B cell (primary cell): ENCODE measurements around the gene PHACTR3. TPM values are rescaled to one million over a fixed set of nuclear protein-coding genes. Genes with fewer than 3 reads are reported as not detected.

ENCODE experiments used
- ATAC-seq: fragments of 200-7000 bp; cut with Tn5 transposase; one replicate; pipeline ENCODE4 v1.10.0; 2021; ENCODE audit warnings: low read depth, mild to moderate bottlenecking, moderate number of reproducible peaks, moderate library complexity
- CTCF ChIA-PET: fragments of 350-600 bp; sonication (Branson Sonifier 250); formaldehyde crosslinking; loops from one replicate; lab custom pipeline; 2021; ENCODE audit warnings: antibody characterized with exemption, inconsistent platforms; lab: Charles Lee
- POLR2A ChIA-PET: fragments of 350-600 bp; sonication (Branson Sonifier 250); formaldehyde crosslinking; loops from one replicate; lab custom pipeline; 2021; ENCODE audit warnings: antibody characterized with exemption; lab: Charles Lee
- DNase-seq: peaks from one replicate; pipeline ENCODE4 v3.0.0; 2013
- H2AFZ ChIP-seq: 2 replicates; pipeline ENCODE4 v1.6.1; 2012; ENCODE audit warnings: mild to moderate bottlenecking, low read depth, low read length; ENCODE audit not compliant: insufficient read depth, poor library complexity, severe bottlenecking
- H3K27ac ChIP-seq, 2 donors: 1 replicate in 1 of 2; 2 replicates in 1 of 2; pipeline ENCODE4 v1.5.1; 2012 to 2013; ENCODE audit warnings: low read length in 2 of 2, mild to moderate bottlenecking in 2 of 2, moderate library complexity in 1 of 2
- H3K27me3 ChIP-seq, 4 experiments: fragments of 200-600 bp in 1 of 4; sonication (generic) in 1 of 4; replicated peaks in 1 of 4; 1 replicate in 2 of 4; 2 replicates in 2 of 4; pipeline versions ENCODE4 v1.6.1 to v1.7.0; 2013 to 2016; ENCODE audit warnings: low read length in 3 of 4, mild to moderate bottlenecking in 2 of 4, mixed read lengths in 1 of 4, moderate library complexity in 1 of 4; ENCODE audit not compliant: insufficient read depth in 4 of 4, control insufficient read depth in 3 of 4; ENCODE audit errors: control extremely low read depth in 1 of 4
- H3K36me3 ChIP-seq, 2 experiments: replicated peaks in 1 of 2; 1 replicate in 1 of 2; 2 replicates in 1 of 2; pipeline versions ENCODE4 v1.6.1 to v1.7.1; 2013; ENCODE audit warnings: low read length in 1 of 2; ENCODE audit not compliant: insufficient read depth in 2 of 2, control insufficient read depth in 1 of 2; ENCODE audit errors: control extremely low read depth in 1 of 2, extremely low read depth in 1 of 2
- H3K4me1 ChIP-seq, 2 donors: fragments of 200-600 bp in 1 of 2; sonication (generic) in 1 of 2; 1 replicate in 1 of 2; 2 replicates in 1 of 2; pipeline versions ENCODE4 v1.5.1 to v1.6.1; 2013 to 2017; ENCODE audit warnings: low read length in 2 of 2; ENCODE audit not compliant: control insufficient read depth in 2 of 2, insufficient read depth in 2 of 2
- H3K4me2 ChIP-seq: replicated peaks from 2 replicates; pipeline ENCODE3; 2012; ENCODE audit warnings: mild to moderate bottlenecking, low read depth, low read length; ENCODE audit not compliant: poor library complexity, severe bottlenecking
- H3K4me3 ChIP-seq, 5 experiments: fragments of 200-600 bp in 1 of 5; sonication (generic) in 1 of 5; 1 replicate in 3 of 5; 2 replicates in 2 of 5; pipeline versions ENCODE4 v1.5.1 to v1.7.0; 2011 to 2016; ENCODE audit warnings: low read length in 4 of 5, mild to moderate bottlenecking in 4 of 5, low read depth in 2 of 5, control low read depth in 1 of 5, moderate library complexity in 1 of 5; ENCODE audit not compliant: insufficient read depth in 1 of 5; ENCODE audit errors: control extremely low read depth in 1 of 5, extremely low read depth in 1 of 5
- H3K79me2 ChIP-seq: fragments of 200-600 bp; sonication (generic); one replicate; pipeline ENCODE4 v1.6.0; 2016; ENCODE audit warnings: low read length; ENCODE audit not compliant: control insufficient read depth, insufficient read depth
- H3K9ac ChIP-seq: fragments of 200-600 bp; sonication (generic); 2 replicates; pipeline ENCODE4 v1.6.1; 2017; ENCODE audit warnings: mild to moderate bottlenecking, low read length, moderate library complexity
- H3K9me3 ChIP-seq, 3 donors: one replicate each; pipeline versions ENCODE4 v1.6.1 to v1.7.1; 2013; ENCODE audit warnings: low read length in 2 of 3; ENCODE audit not compliant: control insufficient read depth in 2 of 3, insufficient read depth in 1 of 3; ENCODE audit errors: control extremely low read depth in 1 of 3
- H4K20me1 ChIP-seq: 2 replicates; pipeline ENCODE4 v1.6.0; 2012; ENCODE audit warnings: mild to moderate bottlenecking, low read length; ENCODE audit not compliant: insufficient read depth, control insufficient read depth, poor library complexity, severe bottlenecking
- H3K27ac Mint-ChIP-seq: one replicate; pipeline ENCODE4 v1.8.0; 2021; ENCODE audit warnings: mixed read lengths
- H3K27me3 Mint-ChIP-seq: one replicate; pipeline ENCODE4 v1.8.0; 2021; ENCODE audit warnings: mixed read lengths
- H3K4me1 Mint-ChIP-seq: one replicate; pipeline ENCODE4 v1.8.0; 2021; ENCODE audit warnings: mixed read lengths
- H3K4me3 Mint-ChIP-seq: one replicate; pipeline ENCODE4 v1.8.0; 2021; ENCODE audit warnings: mixed read lengths
- H3K9me3 Mint-ChIP-seq: one replicate; pipeline ENCODE4 v1.8.0; 2022; ENCODE audit warnings: mixed read lengths; ENCODE audit not compliant: insufficient read depth
- CTCF ChIP-seq: fragments of 200-600 bp; IDR thresholded peaks from one replicate; pipeline ENCODE4 v1.8.0; 2022; ENCODE audit warnings: antibody characterized with exemption, mild to moderate bottlenecking
- EZH2 ChIP-seq: IDR thresholded peaks from 2 replicates; pipeline ENCODE4 v1.6.1; 2012; ENCODE audit warnings: borderline replicate concordance, low read depth, mild to moderate bottlenecking, moderate library complexity, low read length; ENCODE audit not compliant: insufficient read depth, poor library complexity, severe bottlenecking
- WGBS: methylation state at CpG from one replicate; pipeline ENCODE4 v1.1.5; 2013; ENCODE audit warnings: missing lambda C conversion rate; ENCODE audit not compliant: insufficient coverage; 5-methylcytosine and 5-hydroxymethylcytosine counted together
- intact Hi-C: fragments of 100-400 bp; cut with micrococcal nuclease; formaldehyde crosslinking; loops from one replicate; pipeline ENCODE4 v1.10.0; 2022
- polyA plus RNA-seq: library from polyadenylated mRNA; depleted of rRNA; stranded (reverse); fragments of >200 nt; gene quantifications from 2 replicates; pipeline ENCODE4 v1.2.3, GENCODE V29; 2012
- total RNA-seq, 2 donors: library from RNA; stranded (reverse); fragments of 120-200 nt in 1 of 2; gene quantifications; 1 replicate in 1 of 2; 2 replicates in 1 of 2; pipeline versions ENCODE4 v1.2.3 to v1.2.4, GENCODE V29; 2013 to 2022

Gene PHACTR3
- total and polyA plus RNA-seq, 2 donors (not counting 1 experiment from before 2014, with no cell fraction given) = not detected

DNA sequence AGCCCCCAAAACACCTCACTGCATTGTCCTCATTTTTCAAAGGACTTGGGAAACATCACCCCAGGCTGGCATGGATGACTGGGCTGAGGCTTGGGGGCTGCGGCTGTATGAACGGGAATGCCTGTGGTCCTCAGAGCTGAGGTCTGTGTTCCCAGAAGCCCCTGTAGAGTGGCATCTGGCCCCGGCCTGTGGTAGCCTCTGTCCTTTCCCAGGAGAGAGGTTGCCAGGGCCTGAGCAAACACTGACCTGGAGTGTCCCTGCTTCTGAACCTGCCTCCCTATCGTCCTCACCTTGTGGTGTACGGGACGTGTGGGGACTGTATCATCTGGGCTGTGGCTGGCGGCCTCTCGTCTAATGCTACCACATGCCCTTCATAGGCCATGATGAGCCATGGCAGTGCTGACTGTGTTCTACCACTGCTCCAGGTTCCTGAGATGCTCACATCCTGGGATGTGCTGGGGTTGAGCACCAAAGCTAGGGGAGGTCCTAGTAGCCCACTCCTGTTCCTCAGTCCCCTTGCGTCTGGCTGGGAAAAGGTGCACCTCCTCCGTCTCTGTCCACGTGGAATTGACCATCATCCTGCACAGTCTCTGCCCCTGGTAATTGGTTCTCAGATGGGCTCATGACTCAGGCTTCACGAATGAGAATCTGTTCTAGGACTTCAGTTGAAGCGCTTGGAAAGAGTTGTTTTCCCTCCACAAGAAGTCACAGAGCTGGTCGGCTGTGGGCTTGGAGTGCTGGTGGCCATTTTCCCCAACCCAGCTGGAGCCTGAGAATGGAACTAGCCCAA lies 27.6 kb downstream of the PHACTR3 start:
- H3K27me3 ChIP-seq = peaks cover 0 to 2% (median 0%) of the 10 kb centered on the region in 4 experiments
- H4K20me1 ChIP-seq = no peaks in the 10 kb centered on the region
- H3K4me3 ChIP-seq = no peak overlapping the region
- TF ChIP-seq EZH2 = no peak
- TF ChIP-seq CTCF = no peak
- WGBS = 92% methylated on average over 14 of the region's 14 CpGs
- Mint-ChIP-seq H3K4me1 (no peaks in the 10 kb centered on the region), H3K4me3 (no peak overlapping the region), H3K27ac (no peak overlapping the region), H3K27me3 (peaks cover 10% of the 10 kb centered on the region), H3K9me3 (no peaks in the 10 kb centered on the region)
- H3K9ac ChIP-seq = no peak overlapping the region
- POLR2A ChIA-PET = no interaction called here
- DNase-seq = no peak
- H3K9me3 ChIP-seq = peaks cover 0 to 4% (median 0%) of the 10 kb centered on the region in 3 donors
- no peak overlapping the region for H3K4me2 ChIP-seq
- no peak overlapping the region for H3K27ac ChIP-seq
- CTCF ChIA-PET = no interaction called here
- H3K36me3 ChIP-seq = no peaks in the 10 kb centered on the region
- ATAC-seq = no peak
- H2AFZ ChIP-seq = no peak overlapping the region
- H3K4me1 ChIP-seq = no peaks in the 10 kb centered on the region
- H3K79me2 ChIP-seq = no peaks in the 10 kb centered on the region
- intact Hi-C loops = no loop called here

GRCh38 chr20:59632541-59633113 lies 28.3 kb downstream of the PHACTR3 start:
- Histone ChIP-seq H4K20me1 (no peaks in the 10 kb centered on the region), H3K4me2 (no peak overlapping the region), H3K27me3 (peaks cover 0 to 2% (median 0%) of the 10 kb centered on the region in 4 experiments), H3K4me3 (no peak overlapping the region), H3K9ac (no peak overlapping the region), H3K9me3 (peaks cover 0 to 4% (median 0%) of the 10 kb centered on the region in 3 donors), H3K79me2 (no peaks in the 10 kb centered on the region), H3K27ac (no peak overlapping the region), H3K36me3 (no peaks in the 10 kb centered on the region), H2AFZ (no peak overlapping the region), H3K4me1 (no peaks in the 10 kb centered on the region)
- Mint-ChIP-seq H3K27ac (no peak overlapping the region), H3K4me1 (no peaks in the 10 kb centered on the region), H3K4me3 (no peak overlapping the region), H3K27me3 (peaks cover 10% of the 10 kb centered on the region), H3K9me3 (no peaks in the 10 kb centered on the region)
- ATAC-seq (no peak), DNase-seq (no peak)
- 86% methylated on average over 7 of the region's 8 CpGs for WGBS
- no peak for TF ChIP-seq EZH2
- TF ChIP-seq CTCF = no peak
- CTCF ChIA-PET = no interaction called here
- intact Hi-C loops = no loop called here
- POLR2A ChIA-PET = no interaction called here
